Mammary epithelial cell (primary cell): ENCODE results near the gene SMC4.

Source experiments
- EZH2 ChIP-seq: IDR thresholded peaks from 2 replicates; pipeline ENCODE4 v1.6.1; 2012; ENCODE audit warnings: low read length, inconsistent platforms, borderline replicate concordance
- TF ChIP-seq, protein P1 (sequence below), 2 donors: IDR thresholded peaks in 1 of 2; conservative IDR thresholded peaks in 1 of 2; 2 replicates each; pipeline ENCODE4 v1.5.1; 2011 to 2012; ENCODE audit warnings: inconsistent platforms in 2 of 2, low read length in 2 of 2, mild to moderate bottlenecking in 2 of 2, control low read depth in 1 of 2, low read depth in 1 of 2; ENCODE audit not compliant: insufficient read depth in 1 of 2; ENCODE audit errors: extremely low read depth in 1 of 2

GRCh38 chr3:160473978-160474377 is 74.5 kb downstream of the SMC4 start:
- TF ChIP-seq, protein P1, sequence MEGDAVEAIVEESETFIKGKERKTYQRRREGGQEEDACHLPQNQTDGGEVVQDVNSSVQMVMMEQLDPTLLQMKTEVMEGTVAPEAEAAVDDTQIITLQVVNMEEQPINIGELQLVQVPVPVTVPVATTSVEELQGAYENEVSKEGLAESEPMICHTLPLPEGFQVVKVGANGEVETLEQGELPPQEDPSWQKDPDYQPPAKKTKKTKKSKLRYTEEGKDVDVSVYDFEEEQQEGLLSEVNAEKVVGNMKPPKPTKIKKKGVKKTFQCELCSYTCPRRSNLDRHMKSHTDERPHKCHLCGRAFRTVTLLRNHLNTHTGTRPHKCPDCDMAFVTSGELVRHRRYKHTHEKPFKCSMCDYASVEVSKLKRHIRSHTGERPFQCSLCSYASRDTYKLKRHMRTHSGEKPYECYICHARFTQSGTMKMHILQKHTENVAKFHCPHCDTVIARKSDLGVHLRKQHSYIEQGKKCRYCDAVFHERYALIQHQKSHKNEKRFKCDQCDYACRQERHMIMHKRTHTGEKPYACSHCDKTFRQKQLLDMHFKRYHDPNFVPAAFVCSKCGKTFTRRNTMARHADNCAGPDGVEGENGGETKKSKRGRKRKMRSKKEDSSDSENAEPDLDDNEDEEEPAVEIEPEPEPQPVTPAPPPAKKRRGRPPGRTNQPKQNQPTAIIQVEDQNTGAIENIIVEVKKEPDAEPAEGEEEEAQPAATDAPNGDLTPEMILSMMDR (conservative IDR thresholded peaks at IDR 0.05 in 1 of 2, IDR thresholded peaks at IDR 0.05 in 1 of 2; ENCODE audit: extremely low read depth in 1 of 2, insufficient read depth in 1 of 2, low read depth in 1 of 2, low read length in 2 of 2) = no peak
- no peak for TF ChIP-seq EZH2
